ENCODE data around the gene ZNRF1.
A peak's percentile ranks its signal among the peaks of the same experiment; 100 is the strongest.

ZNRF1 gene

DNA sequence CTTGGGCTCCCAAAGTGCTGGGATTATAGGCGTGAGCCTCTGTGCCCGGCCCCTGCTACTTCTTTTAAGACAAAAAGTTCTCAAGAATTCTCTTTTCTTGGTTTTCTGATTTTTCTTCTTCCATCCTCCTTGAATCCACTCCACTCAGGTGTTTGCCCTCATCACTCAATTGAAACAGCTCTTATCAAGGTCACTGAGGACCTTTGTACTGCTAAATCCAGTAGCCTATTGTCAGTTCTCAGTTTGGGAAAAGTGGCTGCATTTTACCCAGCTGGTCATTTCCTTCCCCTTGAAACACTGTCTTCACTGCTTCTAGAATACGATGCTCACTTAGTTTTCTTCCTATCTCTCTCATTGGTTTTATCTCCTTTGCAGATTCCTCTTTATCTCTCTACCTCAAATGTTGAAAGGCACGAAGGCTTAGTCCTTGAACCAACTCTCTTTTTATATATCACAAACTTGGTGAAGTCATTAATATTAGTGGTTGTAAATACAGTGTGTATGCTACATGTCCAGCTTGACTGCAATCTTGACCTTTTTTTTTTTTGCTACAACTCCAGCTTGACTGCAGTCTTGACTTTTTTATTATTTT lies 29.8 kb downstream of the ZNRF1 start:
- no peak for DNase-seq

DNA sequence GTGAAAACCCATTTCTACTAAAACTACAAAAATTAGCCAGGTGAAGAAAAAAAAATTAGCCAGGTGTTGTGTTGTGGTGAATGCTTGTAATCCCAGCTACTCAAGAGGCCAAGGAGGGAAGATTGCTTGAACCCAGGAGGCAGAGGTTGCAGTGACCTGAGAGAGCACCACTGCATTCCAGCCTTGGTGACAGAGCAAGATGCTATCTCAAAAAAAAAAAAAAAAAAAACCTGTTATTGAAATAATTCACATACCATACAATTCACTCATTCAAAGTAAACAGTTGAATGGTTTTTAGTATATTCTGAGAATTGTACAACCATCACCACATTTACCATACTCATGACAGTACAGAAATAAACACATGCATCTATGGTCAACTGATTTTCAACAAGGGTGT lies 31.0 kb downstream of the ZNRF1 start:
- no peak for DNase-seq

DNA sequence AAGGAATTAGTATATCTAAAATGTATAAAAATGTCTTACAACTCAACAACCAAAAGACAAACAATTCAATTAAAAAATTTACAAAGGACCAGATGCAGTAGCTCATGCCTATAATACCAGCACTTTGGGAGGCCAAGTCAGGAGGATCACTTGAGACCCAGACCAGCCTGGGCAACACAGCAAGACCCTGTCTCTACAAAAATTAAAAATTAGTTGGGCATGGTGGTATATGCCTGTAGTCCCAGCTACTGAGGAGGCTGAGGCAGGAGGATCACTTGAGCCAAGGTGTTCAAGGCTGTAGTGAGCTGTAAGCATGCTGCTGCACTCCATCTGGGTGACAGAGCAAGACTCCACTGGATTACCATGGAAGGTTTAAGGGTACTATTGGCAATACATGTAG lies 33.8 kb downstream of the ZNRF1 start:
- DNase-seq = no peak

DNA sequence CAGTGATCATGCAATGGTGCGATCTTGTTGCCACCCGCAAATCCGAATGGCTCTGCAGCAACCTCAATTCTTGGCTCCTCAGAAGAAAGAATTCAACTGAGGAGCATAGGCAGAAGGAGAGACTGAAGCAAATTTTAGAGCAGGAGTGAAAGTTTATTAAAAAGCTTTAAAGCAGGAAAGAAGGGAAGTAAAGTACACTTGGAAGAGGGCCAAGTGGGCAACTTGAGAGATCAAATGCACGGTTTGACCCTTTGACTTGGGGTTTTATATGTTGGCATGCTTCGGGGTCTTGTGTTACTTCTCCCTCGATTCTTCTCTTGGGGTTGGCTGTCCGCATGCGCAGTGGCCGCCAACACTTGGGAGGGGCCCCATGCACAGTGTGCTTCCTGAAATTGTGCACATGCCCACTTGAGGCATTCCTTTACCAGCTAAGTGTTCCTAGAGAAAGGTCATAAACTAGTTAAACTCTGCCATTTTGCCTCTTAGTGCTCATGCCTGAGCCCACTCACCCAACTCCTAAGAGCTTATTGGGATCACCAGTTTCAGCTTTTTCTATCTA lies 36.7 kb downstream of the ZNRF1 start:
- DNase-seq = no peak

DNA sequence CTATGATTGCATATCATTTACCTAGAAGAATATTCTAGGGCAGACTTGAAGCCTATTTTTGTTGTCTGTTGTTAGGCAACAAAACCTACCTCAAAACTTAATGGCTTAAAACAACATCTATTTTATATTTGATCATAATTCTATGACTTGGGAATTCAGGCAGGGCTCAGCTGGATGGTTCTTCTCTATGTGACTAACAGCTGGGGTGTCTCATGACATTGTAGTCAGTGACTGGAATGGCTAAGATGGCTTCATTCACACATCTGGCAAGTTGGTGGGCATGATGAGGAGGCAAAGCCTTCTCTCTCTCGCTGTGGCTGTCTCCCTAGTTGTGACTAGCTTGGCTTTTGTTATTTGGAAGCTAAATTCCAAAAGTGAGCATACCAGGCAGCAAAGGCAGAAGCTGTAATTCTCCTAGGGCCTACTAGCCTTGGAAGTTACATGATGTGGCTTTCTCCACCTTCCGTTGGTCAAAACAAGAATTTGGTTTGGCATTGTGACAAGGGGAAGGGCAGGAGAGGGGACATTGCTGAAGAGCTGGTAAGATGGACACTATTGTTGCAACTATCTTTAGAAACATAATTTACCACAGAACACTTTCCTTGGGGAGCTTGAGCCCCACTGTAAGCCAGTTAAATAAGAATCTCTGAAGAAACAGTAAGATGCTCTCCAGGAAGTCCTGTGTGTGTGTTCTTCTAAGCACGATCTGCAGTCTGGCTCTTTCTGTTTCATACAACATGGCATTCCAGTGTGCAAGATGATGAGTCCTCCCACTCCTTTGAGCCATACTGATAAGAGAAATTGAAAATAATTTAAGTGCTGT lies 39.4 kb downstream of the ZNRF1 start:
- no peak for DNase-seq

DNA sequence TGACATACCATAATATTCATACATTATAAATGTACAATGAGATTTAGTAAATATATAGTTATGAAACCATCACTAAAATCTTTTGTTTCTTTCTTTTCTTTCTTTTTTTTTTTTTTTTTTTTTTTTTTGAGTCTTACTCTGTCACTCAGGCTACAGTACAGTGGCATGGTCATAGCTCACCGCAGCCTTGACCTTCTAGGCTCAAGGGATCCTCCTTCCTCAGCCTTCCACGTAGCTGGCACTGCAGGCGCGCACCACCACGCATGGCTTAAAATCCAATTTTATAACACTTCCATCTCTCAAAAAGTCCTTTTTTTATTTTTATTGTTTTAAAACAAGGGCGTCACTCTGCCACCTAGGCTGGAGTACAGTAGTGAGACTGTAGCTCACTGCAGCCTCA lies 41.1 kb downstream of the ZNRF1 start:
- DNase-seq = no peak

DNA sequence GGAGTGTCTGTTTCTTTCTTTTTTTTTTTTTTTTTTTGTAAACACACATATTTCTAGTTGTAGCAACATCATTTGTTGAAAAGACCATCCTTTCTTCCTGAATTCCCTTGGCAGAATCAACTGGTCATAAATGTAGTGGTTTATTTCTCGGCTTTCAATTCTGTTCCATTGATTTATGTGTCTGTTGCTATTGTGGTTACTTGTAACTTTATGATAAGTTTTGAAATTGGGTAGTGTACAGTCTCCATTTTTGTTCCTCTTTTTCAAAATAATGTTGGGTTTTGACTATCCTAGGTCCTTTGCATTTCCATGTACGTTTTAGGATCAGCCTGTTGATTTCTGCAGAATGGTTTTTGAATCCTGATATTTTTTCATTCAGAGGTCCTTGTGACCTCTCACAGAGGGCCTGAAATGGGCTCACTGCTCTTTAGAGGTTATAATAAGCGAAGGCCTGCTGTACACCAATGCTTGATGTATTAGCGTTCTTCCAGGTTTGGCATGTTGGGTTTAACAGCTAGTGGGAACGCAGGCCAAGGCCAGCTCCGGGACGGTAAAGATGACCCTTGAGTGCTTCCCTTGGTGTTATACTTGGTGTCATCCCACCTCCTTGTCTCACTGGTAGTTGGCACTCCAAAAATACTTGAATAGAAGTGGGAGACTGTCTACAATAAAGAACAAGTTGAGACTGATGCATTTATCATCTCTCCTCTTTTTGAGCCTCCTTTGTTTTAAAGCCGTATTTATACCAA lies 43.8 kb downstream of the ZNRF1 start:
- peak; percentile 12 for DNase-seq

DNA sequence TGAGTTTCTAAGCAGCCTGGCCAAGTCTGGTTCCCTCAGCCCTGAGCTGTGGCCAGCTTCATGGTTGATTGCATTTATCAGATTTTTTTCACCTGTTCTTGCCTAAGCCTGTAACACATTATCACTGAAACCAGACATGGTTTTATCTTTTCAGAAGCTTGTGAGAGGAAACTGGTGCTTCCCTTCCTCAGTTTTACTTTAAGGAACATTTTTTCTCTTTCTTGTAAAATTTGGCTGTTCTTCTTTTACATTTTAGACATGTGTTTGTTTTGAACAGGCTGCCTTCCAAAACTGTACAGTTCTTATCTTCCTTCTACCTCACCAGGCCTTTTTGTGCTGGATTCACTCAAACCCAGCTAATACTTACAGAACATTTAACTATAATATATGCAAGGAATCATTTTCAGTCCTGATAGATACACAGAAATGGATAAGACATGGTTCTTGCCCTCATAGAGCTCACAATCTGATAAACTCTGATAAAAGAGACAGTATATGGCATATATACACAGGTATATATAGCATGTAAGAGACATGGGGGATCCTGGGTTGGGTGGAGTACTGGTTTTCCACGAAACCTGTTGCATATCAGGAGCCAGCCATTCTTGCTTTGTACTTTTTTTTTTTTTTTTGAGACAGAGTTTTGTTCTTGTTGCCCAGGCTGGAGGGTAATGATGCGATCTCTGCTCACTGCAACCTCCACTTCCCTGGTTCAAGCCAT lies 44.5 kb downstream of the ZNRF1 start:
- no peak for DNase-seq

DNA sequence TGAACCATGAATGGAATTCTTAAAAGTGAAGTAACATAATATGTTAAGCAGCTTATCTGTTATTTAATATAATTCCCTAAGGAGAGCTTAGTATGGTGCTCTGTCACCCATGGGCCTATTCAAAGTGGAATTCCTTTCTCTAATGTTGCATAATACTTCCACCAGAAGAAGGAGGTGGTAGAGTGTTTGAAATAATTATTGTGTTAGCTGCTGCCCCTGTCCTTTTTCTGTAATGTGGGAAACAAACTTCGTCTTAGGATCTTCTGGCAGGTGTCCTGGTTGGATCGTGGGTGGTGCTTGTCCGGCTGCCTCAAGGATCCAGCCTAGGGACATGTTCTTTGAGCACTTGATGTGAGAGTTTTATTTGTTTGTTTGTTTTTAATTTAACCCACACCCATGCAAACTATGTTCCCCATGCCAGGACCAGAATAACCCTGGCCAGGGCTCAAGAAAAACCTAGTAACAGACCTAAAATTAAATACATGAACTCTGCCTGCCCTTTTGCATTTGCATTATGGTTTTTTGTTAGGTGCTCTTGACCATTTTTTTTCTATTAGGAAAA lies 46.1 kb downstream of the ZNRF1 start:
- DNase-seq = no peak

DNA sequence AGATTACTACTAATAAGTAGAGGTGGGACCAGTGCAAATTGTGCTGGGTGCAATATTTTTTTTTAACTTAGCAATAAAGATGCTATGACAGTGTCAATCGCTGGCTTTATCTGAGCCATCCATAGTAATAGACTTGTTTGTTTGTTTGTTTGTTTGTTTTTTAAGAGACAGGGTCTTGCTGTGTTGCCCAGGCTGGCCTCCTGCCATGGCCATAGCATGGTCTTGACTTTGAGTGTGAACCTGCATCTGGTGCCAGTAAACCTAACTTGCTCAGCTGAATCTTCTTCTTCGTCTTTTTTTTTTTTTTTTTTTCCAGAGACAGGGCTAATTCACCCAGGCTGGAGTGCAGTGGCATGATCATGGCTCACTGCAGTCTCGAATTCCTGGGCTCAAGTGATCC lies 46.6 kb downstream of the ZNRF1 start:
- no peak for DNase-seq

DNA sequence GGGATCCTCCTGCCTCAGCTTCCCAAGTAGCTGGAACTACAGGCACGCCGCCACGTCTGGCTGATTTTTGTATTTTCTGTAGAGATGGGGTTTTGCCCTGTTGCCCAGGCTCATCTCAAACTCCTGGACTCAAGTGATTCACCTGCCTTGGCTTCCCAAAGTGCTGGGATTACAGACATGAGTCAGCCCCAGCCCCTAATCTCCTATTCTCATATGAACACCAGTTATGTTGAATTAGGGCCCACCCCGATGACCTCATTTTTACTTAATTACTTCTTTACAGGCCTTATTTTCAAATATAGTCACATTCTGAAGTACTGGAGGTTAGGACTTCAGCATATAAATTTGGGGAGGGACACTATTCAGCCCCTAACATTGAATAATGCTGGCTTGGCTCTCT lies 49.2 kb downstream of the ZNRF1 start:
- DNase-seq = no peak

DNA sequence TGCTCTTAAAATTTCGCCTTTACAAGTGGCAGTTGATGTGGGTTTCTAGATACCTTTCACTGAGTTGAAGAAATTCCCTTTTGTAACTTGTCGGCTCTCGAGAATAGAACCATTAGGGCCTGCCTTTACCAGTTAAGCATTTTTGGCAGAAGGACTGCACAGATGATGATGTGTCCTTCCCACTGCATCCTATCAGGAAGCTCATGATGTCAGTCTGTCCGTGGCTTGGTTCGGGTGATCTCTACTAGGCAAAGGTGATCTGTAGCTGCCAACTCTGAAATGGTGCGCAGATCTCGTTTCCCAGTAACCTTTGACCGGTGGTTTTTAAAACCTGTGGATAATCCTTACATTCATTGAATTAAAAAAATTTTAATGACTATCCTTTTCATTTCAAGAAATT lies 49.7 kb downstream of the ZNRF1 start:
- no peak for DNase-seq

DNA sequence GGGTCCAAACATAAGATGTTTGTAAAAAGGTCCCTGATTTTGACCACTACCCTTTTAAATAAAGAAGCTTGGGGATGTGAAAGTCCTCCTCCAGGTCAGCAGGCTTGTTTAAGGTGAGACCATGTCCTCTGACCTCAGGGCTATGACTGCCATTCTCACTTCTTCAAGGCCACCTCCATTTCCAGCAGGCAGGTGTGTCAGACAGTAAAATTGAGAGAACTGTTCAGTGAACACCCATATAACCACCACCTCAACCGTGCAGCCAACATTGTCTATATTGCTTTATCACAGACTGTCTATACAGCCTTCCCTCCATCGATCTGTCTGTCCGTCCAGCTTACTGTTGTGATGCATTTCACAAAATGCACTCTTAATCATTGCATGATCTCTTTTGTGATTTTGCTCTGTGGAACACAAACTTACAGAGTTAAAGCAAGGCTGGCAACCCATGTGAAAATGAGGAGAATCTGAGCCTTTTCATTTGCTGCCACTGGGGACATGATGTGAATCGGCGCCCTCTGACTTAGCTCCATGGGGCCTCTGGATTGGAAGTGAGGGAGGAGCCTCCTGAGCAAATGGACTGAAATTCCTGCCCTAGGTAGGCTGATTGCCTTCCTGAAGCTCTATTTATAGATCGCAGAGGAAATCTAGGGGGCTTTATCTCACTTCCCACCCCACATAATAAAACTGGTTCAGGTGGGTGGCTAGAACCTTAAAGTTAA lies 53.8 kb downstream of the ZNRF1 start:
- no peak for DNase-seq

DNA sequence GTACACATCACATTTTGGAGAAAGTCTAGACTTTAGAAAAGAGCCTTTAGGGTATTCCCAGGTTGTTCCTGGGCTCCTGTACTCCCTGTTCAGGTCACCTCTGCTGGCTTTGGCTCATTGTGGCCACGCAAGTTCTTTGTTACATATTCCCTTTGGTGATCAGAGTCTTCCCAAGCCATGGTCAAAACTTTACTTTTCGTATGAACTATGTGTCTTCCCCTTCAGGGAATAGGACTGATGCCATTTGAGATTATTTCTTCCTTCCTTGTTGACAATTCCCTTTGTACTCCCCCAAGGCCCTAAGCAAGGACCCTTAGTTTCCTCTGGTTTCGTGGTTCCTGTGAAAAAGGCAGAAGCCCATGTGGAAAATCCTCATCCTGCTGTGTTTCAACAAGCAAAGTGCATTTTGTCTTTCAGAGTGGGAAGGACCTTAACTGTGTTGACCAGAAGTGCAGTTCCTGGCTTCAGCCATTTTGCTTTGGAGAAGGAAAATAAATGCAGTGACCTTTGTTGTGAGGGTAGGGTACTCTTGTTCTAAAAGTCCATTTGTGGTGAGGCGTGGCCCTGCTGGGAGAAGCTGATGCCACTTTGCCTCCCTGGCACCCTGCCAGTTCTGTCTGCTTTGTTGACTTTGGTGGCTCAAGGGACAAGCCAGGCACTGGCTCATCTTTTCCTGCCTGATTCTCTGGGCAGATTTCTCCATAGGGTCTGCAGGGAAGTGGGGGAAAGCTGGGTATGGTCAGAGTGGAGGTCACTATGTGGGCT lies 55.1 kb downstream of the ZNRF1 start:
- peak; percentile 83 for DNase-seq

DNA sequence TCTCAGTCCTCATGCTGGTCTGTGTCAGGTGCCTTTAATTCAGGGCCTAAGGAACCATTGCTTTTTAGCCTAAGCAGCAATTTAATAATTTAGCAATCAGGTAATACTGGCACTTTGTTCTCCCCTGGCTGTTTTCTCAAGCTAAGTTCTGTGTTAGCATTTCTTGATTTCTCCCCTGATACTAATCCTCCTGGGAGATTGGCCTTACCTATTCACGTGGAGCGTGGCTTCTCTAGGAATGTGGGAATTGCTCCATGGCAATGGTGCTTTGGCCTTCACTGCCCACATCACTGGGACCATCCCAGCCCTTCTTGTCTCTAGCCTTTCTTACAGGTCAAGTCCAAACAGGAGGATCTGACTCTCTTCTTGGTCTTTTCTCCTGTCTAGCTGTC lies 55.7 kb downstream of the ZNRF1 start:
- DNase-seq = no peak

DNA sequence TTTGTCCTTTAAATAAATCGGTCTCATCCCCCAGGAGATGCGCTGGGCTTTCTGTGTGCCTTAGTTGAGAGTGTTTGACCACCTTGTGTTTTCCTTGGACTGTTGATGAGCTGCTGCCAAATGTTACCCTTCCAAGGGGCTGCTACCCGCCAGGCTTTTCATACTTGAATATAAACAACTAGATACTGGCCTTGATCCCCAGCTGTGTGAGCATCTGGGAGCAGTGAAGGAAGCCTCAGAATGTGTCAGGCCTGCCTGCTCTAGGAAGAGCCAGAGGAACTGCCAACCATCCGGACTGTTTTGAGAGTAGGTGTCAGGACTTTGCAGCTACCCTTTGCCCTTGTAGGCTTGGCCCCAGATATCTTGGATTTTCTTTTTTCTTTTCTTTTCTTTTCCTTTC lies 60.0 kb downstream of the ZNRF1 start:
- DNase-seq = no peak

DNA sequence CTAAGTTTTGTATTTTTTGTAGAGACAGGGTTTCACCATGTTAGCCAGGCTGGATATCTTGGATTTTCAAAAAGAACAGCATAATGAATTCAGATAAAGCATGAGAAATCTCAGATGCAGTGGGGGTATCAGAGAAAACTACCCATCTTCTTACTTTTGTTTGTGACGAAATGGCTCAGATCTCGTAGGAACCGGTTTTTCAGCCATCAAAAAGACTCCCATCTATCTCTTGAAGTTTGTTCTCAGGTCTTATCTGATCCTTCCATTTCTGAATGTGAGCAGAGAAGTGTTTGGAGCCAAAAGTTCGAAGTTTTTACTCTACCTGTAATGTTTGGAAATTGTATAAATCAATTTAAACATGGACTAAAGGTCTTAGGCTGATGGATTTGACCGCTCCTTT lies 60.6 kb downstream of the ZNRF1 start:
- DNase-seq = no peak

DNA sequence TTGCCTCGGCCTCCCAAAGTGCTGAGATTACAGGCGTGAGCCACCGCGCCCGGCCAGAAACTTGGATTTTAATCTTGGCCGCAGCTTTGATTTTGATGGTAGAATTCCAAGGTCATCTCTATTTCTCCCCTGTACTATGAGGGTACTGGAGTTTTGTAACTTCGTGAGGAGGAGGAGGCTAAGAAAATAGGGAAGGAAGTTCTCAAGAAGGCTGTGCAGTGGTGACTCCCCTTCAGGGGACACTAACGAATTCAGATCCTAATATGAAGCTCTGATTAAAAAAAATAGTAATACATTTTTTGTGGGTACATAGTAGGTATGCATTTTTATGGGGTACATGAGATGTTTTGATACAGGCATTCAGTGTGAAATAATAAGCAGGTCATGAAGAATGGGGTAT lies 61.9 kb downstream of the ZNRF1 start:
- DNase-seq = no peak

DNA sequence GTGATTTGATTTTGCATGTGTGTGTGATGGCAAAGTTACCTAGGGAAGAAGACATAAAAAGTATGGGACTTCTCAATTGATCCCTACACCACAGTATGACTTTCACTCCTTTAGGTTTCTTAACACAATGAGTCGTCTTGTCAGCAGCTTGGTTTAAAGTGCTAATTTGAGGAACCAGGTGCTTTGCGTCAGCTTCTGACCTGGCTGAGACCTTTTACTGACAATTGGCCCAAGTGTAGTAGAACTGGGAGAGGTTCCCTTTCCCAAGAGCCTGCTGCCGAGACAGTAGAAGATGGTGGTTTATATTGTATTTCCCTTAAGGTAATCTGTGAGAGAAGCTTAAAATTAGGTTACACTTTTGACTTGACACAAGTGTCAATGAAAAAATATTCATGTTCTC lies 62.8 kb downstream of the ZNRF1 start:
- no peak for DNase-seq

DNA sequence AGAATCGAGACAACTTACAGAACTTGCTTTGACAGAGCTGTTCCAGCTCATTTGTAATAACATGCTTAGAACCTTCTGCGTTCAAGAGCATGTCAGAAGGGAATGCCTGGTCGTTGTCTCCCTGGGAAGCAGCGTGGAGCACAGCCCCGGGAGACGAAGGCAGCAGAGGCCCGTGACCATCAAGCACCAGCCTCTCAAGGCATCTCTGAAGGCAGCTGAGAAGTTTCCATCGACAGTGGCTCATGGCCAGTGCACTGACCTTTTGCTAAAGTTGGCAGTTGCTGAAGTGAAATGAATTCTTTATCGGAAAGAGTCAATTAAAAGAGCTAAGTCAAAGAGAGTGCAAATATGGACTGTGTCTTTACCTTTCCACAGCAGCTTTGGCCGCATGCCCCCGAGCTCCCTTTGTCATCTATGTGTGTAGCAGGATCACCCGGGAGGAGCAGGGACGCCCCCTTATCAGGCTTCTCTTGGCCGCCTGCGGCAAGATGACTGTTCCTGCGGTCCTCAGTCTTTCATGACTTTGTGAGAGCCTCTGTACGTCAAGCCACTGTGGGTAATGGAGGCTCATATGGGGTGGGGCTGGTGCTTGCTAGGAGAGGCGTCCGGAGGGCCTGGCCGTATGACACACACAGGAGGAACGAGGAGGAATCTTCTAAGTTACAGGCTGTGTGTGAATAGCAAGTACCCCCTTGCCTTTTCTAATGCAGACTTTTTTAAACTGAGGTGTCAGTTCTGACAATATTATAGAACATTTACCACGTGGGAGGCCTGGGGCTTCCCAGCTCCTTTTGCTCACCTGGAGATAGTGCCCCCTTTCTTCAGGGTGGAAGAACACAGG lies 63.5 kb downstream of the ZNRF1 start:
- DNase-seq = no peak
